Inflammatory macrophage treated with lipopolysaccharide for 1 hour (primary cell): ENCODE results near the gene PAX6.

Experiments used
- DNase-seq, 2 donors: peaks; one replicate each; pipeline ENCODE4 v3.0.0-alpha.2; 2020 to 2022

Gene PAX6

DNA sequence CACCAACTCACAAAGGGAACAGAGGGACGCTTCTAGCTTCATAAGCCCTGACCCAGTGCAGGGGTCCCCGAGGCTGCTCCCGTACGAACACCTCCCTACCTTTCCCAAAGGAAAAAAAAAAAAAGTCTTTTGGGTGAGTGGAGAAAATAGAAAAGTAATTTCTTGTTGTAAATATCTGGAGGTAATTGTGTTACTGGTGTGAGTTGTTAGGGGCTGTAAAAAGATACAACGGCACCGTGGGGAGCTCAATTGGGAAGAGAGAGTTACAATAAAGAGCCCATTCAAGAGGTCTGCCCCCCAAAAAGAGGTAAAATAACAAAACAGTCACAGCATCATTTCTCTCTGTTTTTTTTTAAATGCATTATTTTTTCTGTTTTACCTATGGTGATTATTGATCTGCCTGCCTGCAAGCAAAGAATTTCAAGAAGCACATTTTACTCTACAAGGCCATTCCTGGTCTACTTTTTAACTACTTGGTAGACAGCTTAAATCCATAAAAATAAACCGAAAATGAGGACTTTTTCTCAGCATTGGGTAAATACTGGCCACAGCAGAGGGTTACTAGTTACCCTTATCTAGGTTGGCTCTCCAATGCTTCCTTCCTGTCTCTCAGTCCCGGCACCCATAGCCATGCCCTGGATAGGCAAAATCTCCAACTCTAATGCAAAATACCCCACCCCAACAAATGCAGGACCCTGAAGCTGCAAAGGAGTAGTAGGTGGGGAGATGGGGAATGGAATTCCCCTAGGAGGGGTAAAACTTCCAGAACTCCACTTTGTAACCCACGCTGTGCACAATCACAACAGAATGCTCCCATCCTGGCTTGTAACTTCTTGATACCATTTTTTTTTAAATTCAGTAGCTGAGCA lies 3.1 kb downstream of the PAX6 start:
- DNase-seq, result no peak

- no peak for DNase-seq
Observed at GRCh38 chr11:31806928-31807798, 4.0 kb downstream of the PAX6 start.

GRCh38 chr11:31806186-31806927 lies 4.8 kb downstream of the PAX6 start:
- DNase-seq, result no peak

- DNase-seq, result no peak
Observed at GRCh38 chr11:31805629-31806185, 5.4 kb downstream of the PAX6 start.

- DNase-seq, result no peak
Observed at GRCh38 chr11:31805037-31805628, 6.0 kb downstream of the PAX6 start.

- DNase-seq, result no peak
Observed at GRCh38 chr11:31804312-31805036, 6.6 kb downstream of the PAX6 start.

DNA sequence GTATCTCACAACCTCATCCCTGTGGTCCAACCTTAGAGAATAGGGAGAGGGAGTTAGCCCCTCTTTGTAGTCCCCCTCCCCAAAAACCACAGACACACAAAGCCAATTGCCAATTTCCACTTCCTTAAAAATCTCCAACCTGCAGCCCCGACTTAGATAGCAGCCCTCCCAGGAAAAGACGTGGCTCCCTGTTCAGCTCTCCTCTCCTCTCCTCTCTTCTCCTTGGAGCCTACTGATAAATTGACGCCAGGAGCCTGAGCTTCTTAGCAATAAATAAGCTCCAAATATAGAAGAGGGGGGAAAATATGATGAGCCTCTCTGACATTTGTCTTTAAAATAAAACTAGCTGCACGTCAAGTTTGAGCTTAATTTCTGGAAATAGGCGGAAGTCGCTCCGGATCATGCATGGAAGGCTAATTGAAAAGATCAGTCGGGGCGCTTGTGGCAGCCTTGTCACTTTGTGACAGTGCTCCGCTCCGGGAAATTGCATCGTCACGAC lies 7.3 kb downstream of the PAX6 start:
- DNase-seq, result no peak

GRCh38 chr11:31802990-31803812 lies 7.9 kb downstream of the PAX6 start:
- no peak for DNase-seq

DNA sequence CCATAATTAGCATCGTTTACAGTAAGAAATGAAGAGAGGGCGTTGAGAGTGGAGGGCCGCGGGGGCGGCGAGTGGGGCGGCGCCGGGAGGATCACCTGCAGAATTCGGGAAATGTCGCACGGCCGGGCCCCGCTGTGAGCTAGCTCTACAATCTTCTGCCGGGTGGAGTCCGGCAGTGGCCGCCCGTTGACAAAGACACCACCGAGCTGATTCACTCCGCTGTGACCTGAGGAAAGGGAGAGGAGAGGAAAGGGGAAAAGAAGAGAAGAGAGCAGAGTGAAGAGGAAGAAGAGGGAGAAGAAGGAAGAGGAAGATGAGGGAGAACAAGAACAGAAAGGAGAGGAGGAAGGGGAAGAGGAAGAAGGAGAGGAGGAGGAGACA lies 8.5 kb downstream of the PAX6 start:
- DNase-seq, result no peak

GRCh38 chr11:31802000-31802551 lies 9.0 kb downstream of the PAX6 start:
- no peak for DNase-seq

DNA sequence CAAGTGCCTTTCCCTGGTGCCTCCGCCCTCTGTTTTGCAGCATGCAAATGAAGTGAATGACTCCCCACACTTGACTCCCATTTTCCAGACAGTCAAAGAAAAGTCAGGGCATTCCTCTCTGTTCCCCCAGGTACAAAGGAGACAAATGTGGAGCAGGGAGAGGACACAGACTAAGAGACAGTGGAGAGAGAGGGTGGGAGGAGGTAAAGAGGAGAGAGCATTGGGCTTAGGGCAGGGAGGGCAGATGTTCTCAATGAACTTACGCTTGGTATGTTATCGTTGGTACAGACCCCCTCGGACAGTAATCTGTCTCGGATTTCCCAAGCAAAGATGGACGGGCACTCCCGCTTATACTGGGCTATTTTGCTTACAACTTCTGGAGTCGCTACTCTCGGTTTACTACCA lies 9.8 kb downstream of the PAX6 start:
- DNase-seq, result no peak

DNA sequence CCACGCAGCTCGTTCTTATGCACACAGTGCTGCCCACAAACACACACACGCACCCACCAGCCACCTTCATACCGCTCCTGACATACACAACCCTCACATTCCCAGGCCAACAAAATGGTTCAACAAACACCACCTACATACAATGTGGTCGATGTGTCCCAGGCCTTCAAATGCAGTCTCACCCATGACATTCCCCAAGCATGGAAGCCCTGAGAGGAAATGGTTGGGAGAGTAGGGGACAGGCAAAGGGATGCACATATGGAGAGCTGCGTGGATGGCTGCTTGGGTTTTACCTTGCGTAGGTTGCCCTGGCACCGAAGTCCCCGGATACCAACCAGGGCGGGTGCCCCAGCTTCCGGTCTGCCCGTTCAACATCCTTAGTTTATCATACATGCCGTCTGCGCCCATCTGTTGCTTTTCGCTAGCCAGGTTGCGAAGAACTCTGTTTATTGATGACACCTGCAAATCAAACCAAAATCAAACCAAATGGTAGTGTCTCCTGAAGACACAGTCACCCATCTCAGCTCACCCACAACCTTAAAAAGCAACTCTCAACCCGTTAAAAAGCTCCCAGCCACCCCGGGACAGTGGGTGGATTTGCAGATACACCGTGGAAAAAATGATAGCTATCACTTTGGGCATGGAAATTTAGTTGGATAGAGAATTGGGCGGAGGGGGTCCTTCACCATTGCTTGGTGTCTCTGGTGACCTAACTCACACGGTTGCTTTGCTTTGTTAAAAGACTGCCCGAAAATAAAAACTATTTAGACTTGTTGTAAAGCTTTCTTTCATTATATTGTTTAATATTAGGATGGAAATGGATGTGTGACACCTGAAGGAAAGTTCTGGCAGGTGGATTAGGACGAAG lies 10.5 kb downstream of the PAX6 start:
- DNase-seq, result no peak

DNA sequence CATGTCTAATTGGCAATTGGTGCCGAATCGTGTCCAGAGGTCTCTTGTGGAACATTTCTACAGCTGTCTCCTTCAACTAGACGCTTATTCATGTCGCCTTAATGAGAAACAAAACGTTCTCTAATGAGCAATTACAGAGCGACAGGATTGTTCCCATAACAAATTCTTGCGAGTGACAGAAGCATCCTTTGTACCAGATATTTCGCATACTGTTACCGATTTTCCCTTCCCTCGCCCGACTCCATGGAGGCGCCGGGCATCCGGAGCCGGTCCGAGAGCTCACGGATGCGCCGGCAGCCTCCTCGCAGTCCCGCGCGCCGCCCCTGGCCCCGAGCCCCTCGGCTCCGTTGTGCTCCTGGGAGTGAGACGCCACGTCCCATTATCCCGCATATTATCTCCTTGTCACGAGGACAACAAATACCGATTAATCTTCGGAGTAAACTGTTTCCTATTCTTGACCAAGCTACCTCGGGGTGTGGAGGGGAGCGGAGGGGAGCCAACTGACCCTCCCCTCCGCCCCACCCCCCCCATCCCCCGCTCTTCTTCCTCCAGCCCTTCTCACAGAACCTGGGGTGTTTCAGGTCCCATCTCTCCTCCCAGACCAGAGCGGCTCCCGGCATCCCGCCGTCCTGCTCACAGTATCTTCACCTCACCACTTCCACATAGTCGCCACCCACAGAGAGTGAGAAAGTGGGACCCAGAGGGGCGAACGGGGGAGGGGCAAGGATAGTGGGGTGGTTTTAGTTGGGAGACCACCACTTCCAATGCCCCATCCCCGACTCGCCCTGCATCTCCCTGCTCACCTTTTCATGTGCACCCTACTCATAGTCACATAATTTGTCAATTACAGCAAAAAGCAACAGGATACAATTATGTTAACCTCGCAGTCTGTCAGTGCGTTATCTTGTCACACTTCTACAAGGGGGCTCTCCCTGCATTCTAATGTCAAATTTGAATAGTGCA lies 11.4 kb downstream of the PAX6 start:
- no peak for DNase-seq

GRCh38 chr11:31798554-31799434 lies 12.3 kb downstream of the PAX6 start:
- DNase-seq, result no peak

- no peak for DNase-seq
Observed at GRCh38 chr11:31798057-31798553, 13.0 kb downstream of the PAX6 start.

DNA sequence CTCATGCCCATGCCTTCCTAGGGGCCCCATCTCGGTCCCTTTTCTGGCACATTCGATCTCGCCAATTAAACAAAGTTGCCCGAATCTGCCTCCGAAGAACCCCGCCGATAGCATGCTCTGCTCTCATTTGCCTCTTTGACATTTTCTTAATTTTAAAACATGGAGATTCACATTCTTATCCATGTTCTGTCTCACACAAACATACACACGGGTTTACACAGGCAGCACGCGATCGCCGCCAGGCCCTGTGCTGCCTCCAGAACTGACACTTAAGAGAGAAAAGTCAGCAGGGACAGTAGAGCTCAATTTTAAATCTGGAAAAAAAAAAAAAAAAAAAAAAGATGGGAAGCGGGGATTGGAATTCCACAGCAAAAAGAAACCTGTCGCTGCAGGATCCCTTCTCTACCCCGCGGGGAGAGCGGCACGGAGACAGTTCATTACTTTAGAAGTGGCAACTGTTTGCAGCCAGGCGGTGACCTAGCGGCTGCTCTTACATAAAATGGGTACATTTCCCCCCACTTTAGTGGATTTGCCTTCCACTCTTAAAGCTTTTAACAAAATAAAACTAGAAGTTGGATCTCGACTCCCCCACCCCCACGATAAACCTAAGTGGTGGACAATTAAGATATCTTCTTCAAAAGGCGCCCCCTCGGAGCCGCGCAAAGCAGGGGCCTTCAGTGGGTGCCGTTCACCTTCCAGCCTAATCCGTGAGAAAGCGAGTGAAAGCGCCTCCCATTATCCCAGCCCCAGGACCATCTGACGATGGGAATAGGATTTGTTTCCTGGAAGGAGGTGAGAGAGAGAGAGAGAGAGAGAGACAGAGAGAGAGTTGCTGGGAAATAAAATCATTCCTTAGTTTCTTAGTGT lies 13.7 kb downstream of the PAX6 start:
- no peak for DNase-seq
